ENCODE results near the gene GOLGA5. TPM values are rescaled to one million over a fixed set of nuclear protein-coding genes. Genes with fewer than 3 reads are reported as not detected.

The GOLGA5 gene
- total and polyA plus RNA-seq, 2 of the 8 experiments (the other 6 are each of a cell fraction or from before 2014, with no cell fraction given), result 13.0 to 25.4 TPM

DNA sequence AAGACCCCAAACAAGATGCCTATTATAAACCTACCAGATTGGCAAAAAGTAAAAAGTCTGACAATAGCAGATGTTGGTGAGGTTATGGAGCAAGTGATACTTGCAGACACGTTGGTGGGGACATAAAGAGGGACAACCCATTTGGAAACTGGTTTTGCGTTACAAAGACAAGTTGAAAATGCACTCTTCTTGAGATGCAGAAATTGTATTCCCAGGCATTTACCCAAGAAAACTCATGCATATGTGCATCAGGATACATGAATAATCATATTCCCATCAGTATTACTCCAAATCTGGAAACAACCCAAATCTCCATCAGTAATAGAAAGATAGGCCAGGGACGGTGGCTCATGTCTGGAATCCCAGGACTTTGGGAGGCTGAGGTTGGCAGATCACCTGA is 12.8 kb upstream of the GOLGA5 start (continued):
- TF ChIP-seq RAD21 (IDR thresholded peaks at IDR 0.05 in 1 of 2, conservative IDR thresholded peaks at IDR 0.05 in 1 of 2; ENCODE audit: low read depth in 2 of 2, low read length in 2 of 2) (no peak), CBX8 (IDR thresholded peaks at IDR 0.05; ENCODE audit: borderline replicate concordance, low read depth, low read length) (no peak), BRCA1 (IDR thresholded peaks at IDR 0.05; ENCODE audit: low read depth, low read length) (no peak)
- TF ChIP-seq, protein P1, sequence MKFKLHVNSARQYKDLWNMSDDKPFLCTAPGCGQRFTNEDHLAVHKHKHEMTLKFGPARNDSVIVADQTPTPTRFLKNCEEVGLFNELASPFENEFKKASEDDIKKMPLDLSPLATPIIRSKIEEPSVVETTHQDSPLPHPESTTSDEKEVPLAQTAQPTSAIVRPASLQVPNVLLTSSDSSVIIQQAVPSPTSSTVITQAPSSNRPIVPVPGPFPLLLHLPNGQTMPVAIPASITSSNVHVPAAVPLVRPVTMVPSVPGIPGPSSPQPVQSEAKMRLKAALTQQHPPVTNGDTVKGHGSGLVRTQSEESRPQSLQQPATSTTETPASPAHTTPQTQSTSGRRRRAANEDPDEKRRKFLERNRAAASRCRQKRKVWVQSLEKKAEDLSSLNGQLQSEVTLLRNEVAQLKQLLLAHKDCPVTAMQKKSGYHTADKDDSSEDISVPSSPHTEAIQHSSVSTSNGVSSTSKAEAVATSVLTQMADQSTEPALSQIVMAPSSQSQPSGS (IDR thresholded peaks at IDR 0.05; ENCODE audit: low read length), result no peak
